Smooth muscle cell of the brain vasculature (primary cell): Measurements from ENCODE around the gene STAC2.
"Not testable (repeated sequence)": the region's sequence is repeated elsewhere in the genome, so short reads cannot be mapped to it uniquely, and the experiment has no call there.

Experiments used
- DNase-seq: peaks from one replicate; pipeline ENCODE4 v3.0.0-alpha.2; 2012; ENCODE audit warnings: low read depth, low spot score

Gene STAC2

GRCh38 chr17:39187152-39187830 is 38.5 kb downstream of the STAC2 start:
- no peak for DNase-seq

GRCh38 chr17:39186481-39187002 is 39.2 kb downstream of the STAC2 start:
- no peak for DNase-seq

GRCh38 chr17:39183720-39184119 is 42.0 kb downstream of the STAC2 start:
- no peak for DNase-seq

GRCh38 chr17:39183045-39183444 is 42.7 kb downstream of the STAC2 start:
- no peak for DNase-seq

- DNase-seq, result no peak
Measured at GRCh38 chr17:39181303-39181702, 44.4 kb downstream of the STAC2 start.

- no peak for DNase-seq
Measured at GRCh38 chr17:39178536-39178935, 47.2 kb downstream of the STAC2 start.

- DNase-seq, result no peak
Measured at GRCh38 chr17:39177256-39177655, 48.5 kb downstream of the STAC2 start.

- no peak for DNase-seq
Measured at GRCh38 chr17:39175695-39176093, 50.1 kb downstream of the STAC2 start.

- DNase-seq, result no peak
Measured at GRCh38 chr17:39174920-39175694, 50.6 kb downstream of the STAC2 start.

- no peak for DNase-seq
Measured at GRCh38 chr17:39173526-39174274, 52.0 kb downstream of the STAC2 start.

- no peak for DNase-seq
Measured at GRCh38 chr17:39173080-39173479, 52.7 kb downstream of the STAC2 start.

GRCh38 chr17:39171933-39172332 is 53.8 kb downstream of the STAC2 start:
- DNase-seq, result no peak

GRCh38 chr17:39170558-39170957 is 55.2 kb downstream of the STAC2 start:
- DNase-seq, result no peak

GRCh38 chr17:39170109-39170508 is 55.6 kb downstream of the STAC2 start:
- no peak for DNase-seq

- no peak for DNase-seq
Measured at GRCh38 chr17:39169518-39169917, 56.2 kb downstream of the STAC2 start.

GRCh38 chr17:39169101-39169500 is 56.6 kb downstream of the STAC2 start:
- no peak for DNase-seq

GRCh38 chr17:39168503-39168902 is 57.2 kb downstream of the STAC2 start:
- not testable (repeated sequence) for DNase-seq

- DNase-seq, result no peak
Measured at GRCh38 chr17:39167476-39167875, 58.3 kb downstream of the STAC2 start.

GRCh38 chr17:39166437-39167335 is 59.1 kb downstream of the STAC2 start:
- no peak for DNase-seq

GRCh38 chr17:39165841-39166349 is 59.9 kb downstream of the STAC2 start, which contains the start of gene ARL5C:
TSS of gene ARL5C (minus strand) at chr17:39166161. CDS start at chr17:39165760, 401 bp downstream.
- DNase-seq, result no peak
